Testis (tissue), 3 donors: ENCODE results near the gene ITGAE. TPM values are rescaled to one million over a fixed set of nuclear protein-coding genes. Genes with fewer than 3 reads are reported as not detected.

Experiments
- DNase-seq: peaks from one replicate; pipeline ENCODE4 v3.0.0-alpha.2; 2019
- H3K27ac ChIP-seq, 2 donors: fragments of 200-600 bp; sonication (generic); one replicate each; pipeline ENCODE4 v1.5.1; 2019
- H3K27me3 ChIP-seq: fragments of 200-600 bp; sonication (generic); one replicate; pipeline ENCODE4 v1.5.1; 2019
- H3K36me3 ChIP-seq: fragments of 200-600 bp; sonication (generic); one replicate; pipeline ENCODE4 v1.5.1; 2017; ENCODE audit warnings: low read depth; ENCODE audit errors: missing control alignments
- H3K4me1 ChIP-seq: fragments of 200-600 bp; sonication (generic); one replicate; pipeline ENCODE4 v1.5.1; 2019
- H3K4me3 ChIP-seq, 2 donors: fragments of 200-600 bp; sonication (generic); one replicate each; pipeline ENCODE4 v1.5.1; 2017 to 2019
- H3K9me3 ChIP-seq: fragments of 200-600 bp; sonication (generic); one replicate; pipeline ENCODE4 v1.5.1; 2017
- CTCF ChIP-seq, 3 experiments: fragments of 450-650 bp in 2 of 3; fragments of 200-600 bp in 1 of 3; sonication (generic) in 1 of 3; IDR thresholded peaks; one replicate each; pipeline ENCODE4 v1.5.1; 2016 to 2019; ENCODE audit warnings: antibody characterized with exemption in 3 of 3, mild to moderate bottlenecking in 2 of 3, moderate library complexity in 1 of 3
- POLR2A ChIP-seq: fragments of 450-650 bp; IDR thresholded peaks from one replicate; pipeline ENCODE4 v1.6.1; 2017; ENCODE audit warnings: antibody characterized with exemption, mild to moderate bottlenecking, moderate library complexity
- WGBS, 2 donors: methylation state at CpG; one replicate each; pipeline ENCODE4 v1.1.5; 2018; 5-methylcytosine and 5-hydroxymethylcytosine counted together
- intact Hi-C: fragments of 100-400 bp; cut with DNase I; formaldehyde crosslinking; loops from one replicate; pipeline ENCODE4 v1.15.1; 2023; ENCODE audit warnings: low total_unique reads
- polyA plus RNA-seq: library from polyadenylated mRNA; stranded (reverse); fragments of 350-450 nt; fragmentation: Illumina TruSeq; extraction: RNeasy Lipid Tissue Mini Kit (QIAGEN cat#74804); gene quantifications from one replicate; pipeline ENCODE4 v1.2.3, GENCODE V29; 2014; ENCODE audit warnings: low read depth, low replicate concordance; ENCODE audit not compliant: insufficient read depth
- total RNA-seq, 2 donors: library from RNA; depleted of rRNA; stranded (reverse); fragments of >200 nt; gene quantifications; one replicate each; pipeline ENCODE4 v1.2.3, GENCODE V29; 2016

The ITGAE gene
- total and polyA plus RNA-seq, 3 donors from 2014 or later, result 13.1 to 46.7 (median 16.1) TPM

GRCh38 chr17:3770466-3770865 is 30.5 kb downstream of the ITGAE start:
- Histone ChIP-seq H3K27me3 (no peaks in the 10 kb centered on the region), H3K4me1 (no peaks in the 10 kb centered on the region), H3K4me3 (no peak overlapping the region), H3K36me3 (no peaks in the 10 kb centered on the region), H3K27ac (no peak overlapping the region), H3K9me3 (no peaks in the 10 kb centered on the region)
- no peak for DNase-seq
- TF ChIP-seq POLR2A (no peak), CTCF (IDR thresholded peaks at IDR 0.05) (no peak)
- WGBS, 2 donors, result 60 to 75% methylated on average over 2 to 8 of the region's 8 CpGs
- intact Hi-C loops, result no loop called here

GRCh38 chr17:3768769-3769168 is 32.2 kb downstream of the ITGAE start:
- no peaks in the 10 kb centered on the region for H3K4me1 ChIP-seq

GRCh38 chr17:3768341-3768740 is 32.6 kb downstream of the ITGAE start:
- no peak for TF ChIP-seq CTCF (IDR thresholded peaks at IDR 0.05)
- TF ChIP-seq POLR2A, result no peak
- DNase-seq, result no peak
- no peaks in the 10 kb centered on the region for H3K36me3 ChIP-seq
- no peaks in the 10 kb centered on the region for H3K27me3 ChIP-seq
- H3K4me1 ChIP-seq, result no peaks in the 10 kb centered on the region
- H3K4me3 ChIP-seq, result no peak overlapping the region
- H3K9me3 ChIP-seq, result no peaks in the 10 kb centered on the region
- 91 to 93% methylated on average over 9 of the region's 9 CpGs for WGBS, 2 donors
- no peak overlapping the region for H3K27ac ChIP-seq
- intact Hi-C loops, result no loop called here

More at GRCh38 chr17:3768769-3769168, 32.2 kb downstream of the ITGAE start:
- no peaks in the 10 kb centered on the region for H3K27me3 ChIP-seq
- H3K9me3 ChIP-seq, result no peaks in the 10 kb centered on the region
- H3K36me3 ChIP-seq, result no peaks in the 10 kb centered on the region
- DNase-seq, result no peak
- H3K27ac ChIP-seq, result no peak overlapping the region
- WGBS, 2 donors, result 72 to 75% methylated on average over 6 to 8 of the region's 8 CpGs
- H3K4me3 ChIP-seq, result no peak overlapping the region
- no peak for TF ChIP-seq POLR2A
- no peak for TF ChIP-seq CTCF (IDR thresholded peaks at IDR 0.05)
- intact Hi-C loops, result no loop called here

- Histone ChIP-seq H3K27ac (no peak overlapping the region), H3K4me3 (no peak overlapping the region), H3K36me3 (no peaks in the 10 kb centered on the region), H3K9me3 (no peaks in the 10 kb centered on the region), H3K27me3 (no peaks in the 10 kb centered on the region), H3K4me1 (no peaks in the 10 kb centered on the region)
- TF ChIP-seq CTCF (IDR thresholded peaks at IDR 0.05), result no peak
- no peak for TF ChIP-seq POLR2A
- no peak for DNase-seq
- WGBS, 2 donors, result 93 to 98% methylated on average over 8 of the region's 8 CpGs
- intact Hi-C loops, result no loop called here
Observed at GRCh38 chr17:3766779-3767178, 34.2 kb downstream of the ITGAE start.

- DNase-seq, result no peak
- no peaks in the 10 kb centered on the region for H3K9me3 ChIP-seq
- no peak overlapping the region for H3K27ac ChIP-seq
- no peaks in the 10 kb centered on the region for H3K27me3 ChIP-seq
- TF ChIP-seq CTCF (IDR thresholded peaks at IDR 0.05) (no peak), POLR2A (no peak)
- no peak overlapping the region for H3K4me3 ChIP-seq
- H3K4me1 ChIP-seq, result no peaks in the 10 kb centered on the region
- intact Hi-C loops, result no loop called here
- H3K36me3 ChIP-seq, result no peaks in the 10 kb centered on the region
- WGBS, 2 donors, result 88 to 94% methylated on average over 8 to 9 of the region's 9 CpGs
Observed at GRCh38 chr17:3765981-3766380, 35.0 kb downstream of the ITGAE start.
